ENCODE data around the gene TMCO2. TPM values are rescaled to one million over a fixed set of nuclear protein-coding genes. Genes with fewer than 3 reads are reported as not detected.

The TMCO2 gene
- total and polyA plus RNA-seq, 4 experiments from 2014 or later: 0.47 TPM; not detected in 3

DNA sequence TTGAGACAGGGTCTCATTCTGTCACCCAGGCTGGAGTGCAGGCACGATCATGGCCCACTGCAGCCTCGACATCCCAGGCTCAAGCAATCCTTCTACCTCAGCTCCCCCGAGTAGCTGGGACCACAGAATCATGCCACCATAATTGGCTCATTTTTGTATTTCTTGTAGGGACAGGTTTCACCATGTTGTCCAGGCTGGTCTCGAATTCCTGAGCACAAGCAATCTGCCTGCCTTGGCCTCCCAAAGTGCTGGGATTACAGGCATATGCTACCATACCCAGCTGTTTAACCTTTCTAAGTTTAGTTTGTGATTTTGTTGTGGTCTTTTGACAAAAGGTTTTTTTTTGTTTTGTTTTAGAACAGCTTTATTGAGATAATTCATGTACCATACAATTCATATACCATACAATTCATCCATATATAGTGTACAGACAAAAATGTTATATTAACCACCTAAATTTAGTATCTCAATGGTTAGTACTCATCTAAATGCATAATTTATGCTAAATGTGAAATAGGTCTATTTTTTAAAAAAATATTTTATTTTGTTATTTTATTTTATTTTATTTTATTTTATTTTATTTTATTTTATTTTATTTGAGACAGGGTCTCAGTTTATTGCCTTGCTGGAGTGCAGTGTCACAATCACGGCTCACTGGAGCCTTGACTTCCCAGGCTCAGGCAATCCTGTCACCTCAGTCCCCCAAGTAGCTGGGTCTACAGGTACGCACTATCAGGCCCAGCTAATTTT lies 19.2 kb downstream of the TMCO2 start:
- Mint-ChIP-seq H3K36me3 (peaks cover 30 to 61% of the 10 kb centered on the region in 2 donors), H3K27me3 (no peaks in the 10 kb centered on the region), H3K9me3 (no peaks in the 10 kb centered on the region), H3K4me3 (no peak overlapping the region), H3K4me1 (peaks cover 6 to 27% (median 13%) of the 10 kb centered on the region in 4 donors), H3K27ac (no peak overlapping the region)
- peaks cover 46% of the 10 kb centered on the region for H3K36me3 ChIP-seq (ENCODE audit: insufficient read depth, low read length)
- CTCF ChIA-PET (ENCODE audit: partially characterized antibody): interaction anchor here (0.6 to 2.5 kb wide), 4 partner anchors 9 to 72 kb away, joined by 3 to 8 read pairs (median 4); no protein-coding TSS in a partner anchor
- DNase-seq: no peak
- no peak overlapping the region for H3K27ac ChIP-seq (ENCODE audit: low read depth, low read length)
- H3K4me3 ChIP-seq (ENCODE audit: low read length in 2 of 2): no peak overlapping the region
- no peaks in the 10 kb centered on the region for H3K9me3 ChIP-seq (ENCODE audit: control insufficient read depth in 1 of 2, low read length in 2 of 2)
- peaks cover 13% of the 10 kb centered on the region for H3K4me1 ChIP-seq (ENCODE audit: insufficient read depth, low read length)
- intact Hi-C loops (cut with micrococcal nuclease): no loop called here
- POLR2A ChIA-PET (ENCODE audit: partially characterized antibody): interaction anchor here (1.6 kb wide), 1 partner anchor 10 kb away, joined by 4 read pairs; no protein-coding TSS in a partner anchor
- no peaks in the 10 kb centered on the region for H3K27me3 ChIP-seq (ENCODE audit: insufficient read depth, low read length)

- no peak overlapping the region for H3K4me3 ChIP-seq (ENCODE audit: low read length in 2 of 2)
- no peaks in the 10 kb centered on the region for H3K9me3 Mint-ChIP-seq
- H3K9me3 ChIP-seq (ENCODE audit: control insufficient read depth in 1 of 2, low read length in 2 of 2): no peaks in the 10 kb centered on the region
- no peak overlapping the region for H3K27ac ChIP-seq (ENCODE audit: low read depth, low read length)
- no peaks in the 10 kb centered on the region for H3K27me3 Mint-ChIP-seq
- intact Hi-C loops (cut with micrococcal nuclease): no loop called here
- peaks cover 31 to 62% of the 10 kb centered on the region in 2 donors for H3K36me3 Mint-ChIP-seq
- H3K27ac Mint-ChIP-seq: peak overlapping the region in 1 of 7 donors; percentile 15
- H3K27me3 ChIP-seq (ENCODE audit: insufficient read depth, low read length): no peaks in the 10 kb centered on the region
- H3K4me1 ChIP-seq (ENCODE audit: insufficient read depth, low read length): peaks cover 10% of the 10 kb centered on the region
- POLR2A ChIA-PET (ENCODE audit: partially characterized antibody): no interaction called here
- no peak overlapping the region for H3K4me3 Mint-ChIP-seq
- CTCF ChIA-PET (ENCODE audit: partially characterized antibody): interaction anchor here (0.9 to 2.5 kb wide), 2 partner anchors 25 to 71 kb away, joined by 4 to 8 read pairs; no protein-coding TSS in a partner anchor
- DNase-seq: no peak
- H3K4me1 Mint-ChIP-seq: peaks cover 5 to 23% (median 9%) of the 10 kb centered on the region in 4 donors
- peaks cover 49% of the 10 kb centered on the region for H3K36me3 ChIP-seq (ENCODE audit: insufficient read depth, low read length)
These were observed 20.0 kb downstream of the TMCO2 start for GRCh38 chr1:40267767-40268187.

GRCh38 chr1:40268211-40268610 lies 20.5 kb downstream of the TMCO2 start:
- no peaks in the 10 kb centered on the region for H3K27me3 Mint-ChIP-seq
- CTCF ChIA-PET (ENCODE audit: partially characterized antibody): interaction anchor here (0.9 to 2.5 kb wide), 2 partner anchors 25 to 70 kb away, joined by 4 to 8 read pairs; no protein-coding TSS in a partner anchor
- H3K27me3 ChIP-seq (ENCODE audit: insufficient read depth, low read length): no peaks in the 10 kb centered on the region
- H3K4me3 ChIP-seq (ENCODE audit: low read length in 2 of 2): no peak overlapping the region
- intact Hi-C loops (cut with micrococcal nuclease): no loop called here
- H3K4me1 Mint-ChIP-seq: peaks cover 2 to 19% (median 5%) of the 10 kb centered on the region in 4 donors
- H3K27ac ChIP-seq (ENCODE audit: low read depth, low read length): no peak overlapping the region
- H3K4me1 ChIP-seq (ENCODE audit: insufficient read depth, low read length): peaks cover 6% of the 10 kb centered on the region
- peaks cover 30 to 61% of the 10 kb centered on the region in 2 donors for H3K36me3 Mint-ChIP-seq
- H3K9me3 ChIP-seq (ENCODE audit: control insufficient read depth in 1 of 2, low read length in 2 of 2): no peaks in the 10 kb centered on the region
- no peak for DNase-seq
- no peak overlapping the region for H3K4me3 Mint-ChIP-seq
- H3K36me3 ChIP-seq (ENCODE audit: insufficient read depth, low read length): peaks cover 47% of the 10 kb centered on the region
- no peak overlapping the region for H3K27ac Mint-ChIP-seq
- H3K9me3 Mint-ChIP-seq: no peaks in the 10 kb centered on the region
- POLR2A ChIA-PET (ENCODE audit: partially characterized antibody): no interaction called here

- Mint-ChIP-seq H3K9me3 (no peaks in the 10 kb centered on the region), H3K27me3 (no peaks in the 10 kb centered on the region), H3K4me1 (peaks cover 0 to 9% (median 5%) of the 10 kb centered on the region in 4 donors), H3K36me3 (peaks cover 38 to 64% of the 10 kb centered on the region in 2 donors), H3K4me3 (peak overlapping the region in 1 of 8 donors; percentile 41), H3K27ac (peak overlapping the region in 2 of 7 donors; percentile 54 to 70)
- Histone ChIP-seq H3K4me1 (ENCODE audit: insufficient read depth, low read length) (no peaks in the 10 kb centered on the region), H3K4me3 (ENCODE audit: low read length in 2 of 2) (no peak overlapping the region), H3K9me3 (ENCODE audit: control insufficient read depth in 1 of 2, low read length in 2 of 2) (no peaks in the 10 kb centered on the region), H3K27me3 (ENCODE audit: insufficient read depth, low read length) (no peaks in the 10 kb centered on the region), H3K36me3 (ENCODE audit: insufficient read depth, low read length) (peaks cover 45% of the 10 kb centered on the region), H3K27ac (ENCODE audit: low read depth, low read length) (no peak overlapping the region)
- POLR2A ChIA-PET (ENCODE audit: partially characterized antibody): no interaction called here
- no peak for DNase-seq
- CTCF ChIA-PET (ENCODE audit: partially characterized antibody): interaction anchor here (1.2 kb wide), 1 partner anchor 69 kb away, joined by 3 read pairs; no protein-coding TSS in a partner anchor
- intact Hi-C loops (cut with micrococcal nuclease): no loop called here
These were observed 22.6 kb downstream of the TMCO2 start for GRCh38 chr1:40270152-40270834.

DNA sequence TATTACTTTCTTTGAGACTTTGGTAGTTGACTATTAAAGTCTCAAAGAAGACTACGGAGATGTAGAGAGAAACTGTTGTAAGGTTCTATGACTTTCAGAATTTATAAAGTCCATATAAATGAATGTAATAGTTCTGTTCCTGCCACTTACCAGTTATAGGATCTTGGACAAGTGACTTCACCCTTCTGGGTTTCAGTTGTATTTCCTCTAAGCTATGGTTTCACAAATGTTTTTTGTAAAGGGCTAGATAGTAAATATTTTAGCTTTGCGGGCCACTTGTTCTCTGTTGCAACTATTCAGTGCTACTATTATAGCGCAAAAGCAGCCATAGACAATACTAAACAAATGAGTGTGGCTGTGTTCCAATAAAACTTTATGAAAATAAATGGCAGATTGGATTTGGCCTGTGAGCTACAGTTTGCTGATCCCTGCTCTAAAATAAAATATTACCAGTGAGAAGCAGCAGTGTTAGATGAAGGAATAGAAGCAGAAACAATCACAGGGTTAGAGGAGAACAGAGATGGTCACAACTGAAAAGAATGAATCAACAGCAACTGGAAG lies 25.0 kb downstream of the TMCO2 start:
- Mint-ChIP-seq H3K9me3 (no peaks in the 10 kb centered on the region), H3K36me3 (peaks cover 40 to 58% of the 10 kb centered on the region in 2 donors), H3K27me3 (no peaks in the 10 kb centered on the region), H3K4me1 (peaks cover 0 to 9% (median 4%) of the 10 kb centered on the region in 4 donors), H3K27ac (peak overlapping the region in 3 of 7 donors; percentile 10 to 87 (median 77)), H3K4me3 (no peak overlapping the region)
- intact Hi-C loops (cut with micrococcal nuclease): no loop called here
- ChIA-PET CTCF (ENCODE audit: partially characterized antibody) (interaction anchor here (1.2 to 1.9 kb wide), 2 partner anchors 9 to 66 kb away, joined by 6 read pairs; no protein-coding TSS in a partner anchor), POLR2A (ENCODE audit: partially characterized antibody) (interaction anchor here (0.6 kb wide), 2 partner anchors 114 to 120 kb away, joined by 3 to 4 read pairs; no protein-coding TSS in a partner anchor)
- H3K27ac ChIP-seq (ENCODE audit: low read depth, low read length): no peak overlapping the region
- H3K27me3 ChIP-seq (ENCODE audit: insufficient read depth, low read length): no peaks in the 10 kb centered on the region
- no peak overlapping the region for H3K4me3 ChIP-seq (ENCODE audit: low read length in 2 of 2)
- peaks cover 49% of the 10 kb centered on the region for H3K36me3 ChIP-seq (ENCODE audit: insufficient read depth, low read length)
- H3K4me1 ChIP-seq (ENCODE audit: insufficient read depth, low read length): no peaks in the 10 kb centered on the region
- no peak for DNase-seq
- H3K9me3 ChIP-seq (ENCODE audit: control insufficient read depth in 1 of 2, low read length in 2 of 2): no peaks in the 10 kb centered on the region

DNA sequence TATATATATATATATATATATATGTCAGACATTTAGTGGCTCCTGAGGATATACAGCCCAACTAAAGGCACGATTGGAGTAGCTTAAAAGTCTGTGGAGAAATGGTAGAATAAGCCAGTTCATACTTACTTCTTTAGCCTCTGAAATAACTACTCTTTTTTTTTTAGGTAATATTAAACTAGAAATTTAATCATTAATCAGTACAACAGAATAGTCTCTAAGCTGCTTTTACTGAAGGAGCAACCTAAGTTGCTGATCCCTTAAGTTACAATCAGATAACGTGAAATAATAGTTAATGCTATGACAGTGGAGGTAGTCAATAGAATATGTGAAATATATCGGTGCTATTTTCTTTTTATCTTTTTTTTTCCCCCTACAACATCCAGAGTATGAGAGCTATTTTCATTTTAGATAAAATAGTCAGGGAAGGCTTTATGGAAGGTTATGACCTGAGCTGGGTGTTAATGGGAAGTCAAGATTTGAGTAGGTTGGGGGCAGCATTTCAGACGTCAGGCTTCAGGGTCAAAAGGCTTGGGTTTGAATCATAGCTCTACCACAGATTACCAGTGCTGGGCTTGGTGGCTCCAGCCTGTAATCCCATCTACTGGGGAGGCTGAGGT lies 25.9 kb downstream of the TMCO2 start:
- H3K27ac Mint-ChIP-seq: peak overlapping the region in 2 of 7 donors; percentile 13 to 32
- peaks cover 0 to 9% (median 4%) of the 10 kb centered on the region in 4 donors for H3K4me1 Mint-ChIP-seq
- no peak overlapping the region for H3K4me3 Mint-ChIP-seq
- no peaks in the 10 kb centered on the region for H3K27me3 ChIP-seq (ENCODE audit: insufficient read depth, low read length)
- DNase-seq: no peak
- peaks cover 40 to 53% of the 10 kb centered on the region in 2 donors for H3K36me3 Mint-ChIP-seq
- no peaks in the 10 kb centered on the region for H3K27me3 Mint-ChIP-seq
- H3K9me3 ChIP-seq (ENCODE audit: control insufficient read depth in 1 of 2, low read length in 2 of 2): no peaks in the 10 kb centered on the region
- intact Hi-C loops (cut with micrococcal nuclease): no loop called here
- no peak overlapping the region for H3K27ac ChIP-seq (ENCODE audit: low read depth, low read length)
- no peaks in the 10 kb centered on the region for H3K4me1 ChIP-seq (ENCODE audit: insufficient read depth, low read length)
- H3K4me3 ChIP-seq (ENCODE audit: low read length in 2 of 2): no peak overlapping the region
- ChIA-PET CTCF (ENCODE audit: partially characterized antibody) (interaction anchor here (1.3 to 1.9 kb wide), 3 partner anchors 11 to 130 kb away, joined by 3 to 7 read pairs (median 6); no protein-coding TSS in a partner anchor), POLR2A (ENCODE audit: partially characterized antibody) (interaction anchor here (0.5 to 0.6 kb wide), 2 partner anchors 113 to 230 kb away, joined by 3 to 4 read pairs; no protein-coding TSS in a partner anchor)
- H3K9me3 Mint-ChIP-seq: no peaks in the 10 kb centered on the region
- peaks cover 40% of the 10 kb centered on the region for H3K36me3 ChIP-seq (ENCODE audit: insufficient read depth, low read length)

Measured in CD4-positive, alpha-beta memory T cell (primary cell).